ENCODE results near the gene BLMH. TPM values are rescaled to one million over a fixed set of nuclear protein-coding genes. Genes with fewer than 3 reads are reported as not detected.

Gene BLMH
- total and polyA plus RNA-seq, 2 donors (not counting 3 experiments of a cell fraction or from before 2014, with no cell fraction given): 24.6 to 65.8 TPM

- intact Hi-C loops (cut with micrococcal nuclease): no loop called here
- dilution Hi-C loops (cut with MboI; ENCODE audit: extremely low pct_ligation_motif_present, low sequenced_read_pairs): no loop called here
- no TSS peak for BruUV-seq (replicated peaks)
These were observed 70.4 kb downstream of the BLMH start for GRCh38 chr17:30221346-30221745.

GRCh38 chr17:30220414-30220813 lies 71.3 kb downstream of the BLMH start:
- H2AFZ ChIP-seq (ENCODE audit: low read depth, low read length): no peak overlapping the region
- no peak overlapping the region for H3K4me2 ChIP-seq (ENCODE audit: insufficient read depth, low read length)
- no peak for DNase-seq (ENCODE audit: low read depth, low spot score)
- H4K20me1 ChIP-seq (replicated peaks; ENCODE audit: control insufficient read depth, extremely low read depth, insufficient read depth, low read length): no peaks in the 10 kb centered on the region
- H3K4me1 ChIP-seq (ENCODE audit: control insufficient read depth, extremely low read depth, insufficient read depth, low read length): no peaks in the 10 kb centered on the region
- H3K9me1 ChIP-seq (replicated peaks; ENCODE audit: control insufficient read depth, extremely low read depth, insufficient read depth, low read length): no peaks in the 10 kb centered on the region
- no TSS peak for BruUV-seq (replicated peaks)
- H3K36me3 ChIP-seq (ENCODE audit: control insufficient read depth in 2 of 2, extremely low read depth in 1 of 2, insufficient read depth in 2 of 2, low read length in 2 of 2): no peaks in the 10 kb centered on the region
- dilution Hi-C loops (cut with MboI; ENCODE audit: extremely low pct_ligation_motif_present, low sequenced_read_pairs): no loop called here
- ChIA-PET POLR2A (interaction anchor here (0.7 kb wide), 1 partner anchor 191 kb away, joined by 5 read pairs; no protein-coding TSS in a partner anchor), CTCF (interaction anchor here (1.7 kb wide), 1 partner anchor 27 kb away, joined by 4 read pairs; no protein-coding TSS in a partner anchor)
- no peaks in the 10 kb centered on the region for H3K9me3 ChIP-seq (replicated peaks; ENCODE audit: control insufficient read depth, insufficient read depth, low read length)
- intact Hi-C loops (cut with micrococcal nuclease): no loop called here
- FAIRE-seq: no peak
- no peak overlapping the region for H3K27ac ChIP-seq (ENCODE audit: insufficient read depth, low read depth, low read length)
- no peak overlapping the region for H3K9ac ChIP-seq (replicated peaks; ENCODE audit: extremely low read depth, insufficient read depth, low read length)
- H3K27me3 ChIP-seq (ENCODE audit: control insufficient read depth in 2 of 2, insufficient read depth in 2 of 2, low read length in 2 of 2): peaks cover 16 to 18% of the 10 kb centered on the region in 2 experiments
- no peak overlapping the region for H3K4me3 ChIP-seq (replicated peaks in 1 of 3; ENCODE audit: insufficient read depth in 1 of 3, low read depth in 1 of 3, low read length in 3 of 3)
- TF ChIP-seq FOS (IDR thresholded peaks at IDR 0.05; ENCODE audit: borderline replicate concordance, insufficient read depth, low read length) (no peak), POLR2AphosphoS5 (IDR thresholded peaks at IDR 0.05; ENCODE audit: insufficient read depth, low read depth, low read length) (no peak), POLR2A (IDR thresholded peaks at IDR 0.05; ENCODE audit: low read depth, low read length) (no peak), JUN (IDR thresholded peaks at IDR 0.05; ENCODE audit: borderline replicate concordance, insufficient read depth, insufficient read length, low read depth) (no peak), MAX (IDR thresholded peaks at IDR 0.05; ENCODE audit: insufficient read depth, insufficient read length) (no peak), EZH2 (IDR thresholded peaks at IDR 0.05; ENCODE audit: borderline replicate concordance, low read depth, low read length, severe bottlenecking) (no peak), CTCF (IDR thresholded peaks at IDR 0.05; ENCODE audit: extremely low read depth in 1 of 2, insufficient read depth in 1 of 2, low read depth in 1 of 2, low read length in 2 of 2) (no peak), MYC (IDR thresholded peaks at IDR 0.05; ENCODE audit: low read depth, low read length) (no peak), GATA2 (IDR thresholded peaks at IDR 0.05; ENCODE audit: insufficient read depth, insufficient read length, low read depth, low read length) (no peak)
- H3K79me2 ChIP-seq (ENCODE audit: control insufficient read depth, insufficient read depth, low read length): no peaks in the 10 kb centered on the region

More at GRCh38 chr17:30221346-30221745, 70.4 kb downstream of the BLMH start:
- FAIRE-seq: no peak
- no peak for TF ChIP-seq CTCF (IDR thresholded peaks at IDR 0.05; ENCODE audit: extremely low read depth in 1 of 2, insufficient read depth in 1 of 2, low read depth in 1 of 2, low read length in 2 of 2)
- TF ChIP-seq POLR2A (IDR thresholded peaks at IDR 0.05; ENCODE audit: low read depth, low read length): no peak
- no peak for TF ChIP-seq POLR2AphosphoS5 (IDR thresholded peaks at IDR 0.05; ENCODE audit: insufficient read depth, low read depth, low read length)
- ChIA-PET CTCF (interaction anchor here (0.9 to 1.7 kb wide), 3 partner anchors 23 to 49 kb away, joined by 3 to 4 read pairs (median 3); no protein-coding TSS in a partner anchor), POLR2A (no interaction called here)
- Histone ChIP-seq H3K9me1 (replicated peaks; ENCODE audit: control insufficient read depth, extremely low read depth, insufficient read depth, low read length) (no peaks in the 10 kb centered on the region), H3K9me3 (replicated peaks; ENCODE audit: control insufficient read depth, insufficient read depth, low read length) (no peaks in the 10 kb centered on the region), H3K4me2 (ENCODE audit: insufficient read depth, low read length) (no peak overlapping the region), H3K27ac (ENCODE audit: insufficient read depth, low read depth, low read length) (no peak overlapping the region), H3K9ac (replicated peaks; ENCODE audit: extremely low read depth, insufficient read depth, low read length) (no peak overlapping the region), H3K36me3 (ENCODE audit: control insufficient read depth in 2 of 2, extremely low read depth in 1 of 2, insufficient read depth in 2 of 2, low read length in 2 of 2) (no peaks in the 10 kb centered on the region), H3K4me3 (replicated peaks in 1 of 3; ENCODE audit: insufficient read depth in 1 of 3, low read depth in 1 of 3, low read length in 3 of 3) (no peak overlapping the region), H3K27me3 (ENCODE audit: control insufficient read depth in 2 of 2, insufficient read depth in 2 of 2, low read length in 2 of 2) (peaks cover 16 to 18% of the 10 kb centered on the region in 2 experiments), H3K4me1 (ENCODE audit: control insufficient read depth, extremely low read depth, insufficient read depth, low read length) (no peaks in the 10 kb centered on the region), H2AFZ (ENCODE audit: low read depth, low read length) (no peak overlapping the region), H3K79me2 (ENCODE audit: control insufficient read depth, insufficient read depth, low read length) (no peaks in the 10 kb centered on the region), H4K20me1 (replicated peaks; ENCODE audit: control insufficient read depth, extremely low read depth, insufficient read depth, low read length) (no peaks in the 10 kb centered on the region)
- DNase-seq (ENCODE audit: low read depth, low spot score): no peak

All from endothelial cell of umbilical vein (primary cell).